ENCODE measurements around the gene ZNF549.

Gene ZNF549

GRCh38 chr19:57576661-57577060 lies 49.5 kb downstream of the ZNF549 start:
- FAIRE-seq = no peak
- TF ChIP-seq POLR2A (IDR thresholded peaks at IDR 0.05; ENCODE audit: low read depth, low read length) (no peak), POLR2AphosphoS5 (IDR thresholded peaks at IDR 0.05; ENCODE audit: low read depth, low read length) (no peak), TAF1 (IDR thresholded peaks at IDR 0.05; ENCODE audit: borderline replicate concordance, low read depth, low read length) (no peak)
- no peak for DNase-seq (ENCODE audit: insufficient read length)

- FAIRE-seq (peak; percentile 99), DNase-seq (ENCODE audit: insufficient read length) (peak; percentile 93)
- TF ChIP-seq POLR2A (IDR thresholded peaks at IDR 0.05; ENCODE audit: low read depth, low read length) (no peak; the same call in 1 of the 2 replicates), TAF1 (IDR thresholded peaks at IDR 0.05; ENCODE audit: borderline replicate concordance, low read depth, low read length) (no peak), POLR2AphosphoS5 (IDR thresholded peaks at IDR 0.05; ENCODE audit: low read depth, low read length) (no peak)
These were observed 51.5 kb downstream of the ZNF549 start, which contains the start of gene ZNF416 for GRCh38 chr19:57578487-57579205. ZNF416 (minus strand) TSS chr19:57578911; CDS start chr19:57578704, 207 bp downstream.

GRCh38 chr19:57583104-57583520 lies 56.0 kb downstream of the ZNF549 start:
- TF ChIP-seq POLR2AphosphoS5 (IDR thresholded peaks at IDR 0.05; ENCODE audit: low read depth, low read length) = no peak
- no peak for TF ChIP-seq POLR2A (IDR thresholded peaks at IDR 0.05; ENCODE audit: low read depth, low read length)
- TF ChIP-seq TAF1 (IDR thresholded peaks at IDR 0.05; ENCODE audit: borderline replicate concordance, low read depth, low read length) = no peak
- DNase-seq (ENCODE audit: insufficient read length) (no peak), FAIRE-seq (no peak)

- FAIRE-seq (peak; percentile 75), DNase-seq (ENCODE audit: insufficient read length) (peak; percentile 86)
These were observed 56.6 kb downstream of the ZNF549 start, which contains the start of gene ZIK1 for GRCh38 chr19:57583521-57584416. ZIK1 (plus strand) TSS chr19:57584145; CDS start chr19:57584357, 212 bp downstream.

GRCh38 chr19:57587529-57587928 lies 60.4 kb downstream of the ZNF549 start:
- FAIRE-seq (no peak), DNase-seq (ENCODE audit: insufficient read length) (no peak)
- no peak for TF ChIP-seq POLR2AphosphoS5 (IDR thresholded peaks at IDR 0.05; ENCODE audit: low read depth, low read length)
- TF ChIP-seq POLR2A (IDR thresholded peaks at IDR 0.05; ENCODE audit: low read depth, low read length) = no peak
- no peak for TF ChIP-seq TAF1 (IDR thresholded peaks at IDR 0.05; ENCODE audit: borderline replicate concordance, low read depth, low read length)

More at GRCh38 chr19:57583521-57584416, 56.6 kb downstream of the ZNF549 start, which contains the start of gene ZIK1:
- no peak for TF ChIP-seq POLR2AphosphoS5 (IDR thresholded peaks at IDR 0.05; ENCODE audit: low read depth, low read length)
- 0 out of 2 replicates have a peak, but pooled peaks have one; percentile 31 for TF ChIP-seq POLR2A (IDR thresholded peaks at IDR 0.05; ENCODE audit: low read depth, low read length)

- no peak for FAIRE-seq
- no peak for DNase-seq (ENCODE audit: insufficient read length)
- TF ChIP-seq POLR2A (IDR thresholded peaks at IDR 0.05; ENCODE audit: low read depth, low read length) = no peak
- TF ChIP-seq POLR2AphosphoS5 (IDR thresholded peaks at IDR 0.05; ENCODE audit: low read depth, low read length) = no peak
- no peak for TF ChIP-seq TAF1 (IDR thresholded peaks at IDR 0.05; ENCODE audit: borderline replicate concordance, low read depth, low read length)
These were observed 72.2 kb downstream of the ZNF549 start for GRCh38 chr19:57599377-57599760.

GRCh38 chr19:57599761-57600383 lies 72.7 kb downstream of the ZNF549 start, which contains the start of gene ZNF530:
ZNF530 (plus strand) TSS chr19:57599885; CDS start chr19:57604346, 4,461 bp downstream.
- TF ChIP-seq POLR2A (IDR thresholded peaks at IDR 0.05; ENCODE audit: low read depth, low read length) (peak; percentile 58; the same call in 1 of the 2 replicates), TAF1 (IDR thresholded peaks at IDR 0.05; ENCODE audit: borderline replicate concordance, low read depth, low read length) (no peak), POLR2AphosphoS5 (IDR thresholded peaks at IDR 0.05; ENCODE audit: low read depth, low read length) (peak; percentile 67; the same call in 1 of the 2 replicates)
- DNase-seq (ENCODE audit: insufficient read length) = peak; percentile 85
- peak; percentile 98 for FAIRE-seq

- TF ChIP-seq TAF1 (IDR thresholded peaks at IDR 0.05; ENCODE audit: borderline replicate concordance, low read depth, low read length) (no peak), POLR2A (IDR thresholded peaks at IDR 0.05; ENCODE audit: low read depth, low read length) (no peak), POLR2AphosphoS5 (IDR thresholded peaks at IDR 0.05; ENCODE audit: low read depth, low read length) (no peak)
- FAIRE-seq = no peak
- no peak for DNase-seq (ENCODE audit: insufficient read length)
These were observed 79.8 kb downstream of the ZNF549 start for GRCh38 chr19:57606931-57607330.
